H1 (cell line): ENCODE measurements around the gene PAFAH1B1. TPM values are rescaled to one million over a fixed set of nuclear protein-coding genes. Genes with fewer than 3 reads are reported as not detected.

Experiments used
- CTCF ChIA-PET: fragments of 300-600 bp; sonication (Branson Sonifier 250); formaldehyde crosslinking; loops from one replicate; lab custom pipeline; 2021; ENCODE audit not compliant: partially characterized antibody; lab: Charles Lee
- POLR2A ChIA-PET: fragments of 300-600 bp; sonication (Branson Sonifier 250); formaldehyde crosslinking; loops from one replicate; lab custom pipeline; 2021; ENCODE audit warnings: inconsistent platforms; ENCODE audit not compliant: partially characterized antibody; lab: Charles Lee
- DNase-seq, 2 experiments: peaks; one replicate each; pipeline versions ENCODE4 v3.0.0 to v3.0.0-alpha.2; 2010 to 2022; ENCODE audit warnings: low spot score in 2 of 2, low read depth in 1 of 2, mixed read lengths in 1 of 2
- FAIRE-seq: peaks from 2 replicates; lab custom pipeline; 2011; peaks lifted over from hg19 to GRCh38; lab: Jason Lieb, UNC
- H2AFZ ChIP-seq: 2 replicates; pipeline ENCODE4 v1.8.1; 2012; ENCODE audit warnings: low read length, inconsistent platforms
- H2AK5ac ChIP-seq: 2 replicates; pipeline ENCODE4 v1.6.1; 2013; ENCODE audit warnings: low read depth, low read length
- H2BK120ac ChIP-seq: replicated peaks from 2 replicates; pipeline ENCODE3; 2013; ENCODE audit warnings: low read depth, low read length, inconsistent platforms
- H2BK12ac ChIP-seq: 2 replicates; pipeline ENCODE4 v1.6.1; 2013; ENCODE audit warnings: low read depth, low read length
- H2BK15ac ChIP-seq: 2 replicates; pipeline ENCODE4 v1.6.1; 2013; ENCODE audit warnings: low read length
- H2BK20ac ChIP-seq: 2 replicates; pipeline ENCODE4 v1.6.1; 2013; ENCODE audit warnings: low read length
- H2BK5ac ChIP-seq: 2 replicates; pipeline ENCODE4 v1.6.1; 2013; ENCODE audit warnings: low read depth, low read length
- H3K14ac ChIP-seq: 2 replicates; pipeline ENCODE4 v1.6.1; 2013; ENCODE audit warnings: inconsistent platforms; ENCODE audit not compliant: insufficient read length
- H3K18ac ChIP-seq: 2 replicates; pipeline ENCODE4 v1.6.1; 2013; ENCODE audit warnings: low read length; ENCODE audit errors: extremely low read depth
- H3K23ac ChIP-seq: 2 replicates; pipeline ENCODE4 v1.6.1; 2013; ENCODE audit warnings: inconsistent platforms; ENCODE audit not compliant: insufficient read length
- H3K23me2 ChIP-seq: 2 replicates; pipeline ENCODE4 v1.6.1; 2013; ENCODE audit warnings: low read depth, low read length
- H3K27ac ChIP-seq: 2 replicates; pipeline ENCODE4 v1.6.1; 2011; ENCODE audit warnings: low read depth, low read length, inconsistent platforms
- H3K27me3 ChIP-seq, 4 experiments: replicated peaks in 1 of 4; 1 replicate in 1 of 4; 2 replicates in 3 of 4; pipeline versions ENCODE4 v1.6.1 to v1.8.1; 2011 to 2013; ENCODE audit warnings: low read length in 3 of 4, mild to moderate bottlenecking in 3 of 4, inconsistent platforms in 2 of 4, mixed read lengths in 2 of 4, moderate library complexity in 1 of 4; ENCODE audit not compliant: control insufficient read depth in 3 of 4, insufficient read depth in 3 of 4; ENCODE audit errors: extremely low read depth in 1 of 4
- H3K36me3 ChIP-seq, 4 experiments: 2 replicates each; pipeline versions ENCODE4 v1.6.1 to v1.8.1; 2011 to 2013; ENCODE audit warnings: mild to moderate bottlenecking in 4 of 4, low read length in 3 of 4, moderate library complexity in 2 of 4, control low read depth in 1 of 4, inconsistent platforms in 1 of 4; ENCODE audit not compliant: insufficient read depth in 4 of 4, control insufficient read depth in 2 of 4
- H3K4ac ChIP-seq: replicated peaks from 2 replicates; pipeline ENCODE3; 2013; ENCODE audit warnings: low read length, low read depth, mixed read lengths, inconsistent platforms; ENCODE audit not compliant: insufficient read length
- H3K4me1 ChIP-seq, 4 experiments: replicated peaks in 1 of 4; 1 replicate in 1 of 4; 2 replicates in 3 of 4; pipeline versions ENCODE4 v1.6.1 to v1.8.1; 2011 to 2013; ENCODE audit warnings: low read length in 3 of 4, inconsistent platforms in 2 of 4, mixed read lengths in 1 of 4; ENCODE audit not compliant: insufficient read depth in 4 of 4, control insufficient read depth in 3 of 4
- H3K4me2 ChIP-seq, 2 experiments: 2 replicates each; pipeline versions ENCODE4 v1.6.1 to v1.8.1; 2011 to 2013; ENCODE audit warnings: low read depth in 2 of 2, low read length in 2 of 2, control low read depth in 1 of 2, inconsistent platforms in 1 of 2, mild to moderate bottlenecking in 1 of 2; ENCODE audit not compliant: insufficient read depth in 1 of 2
- H3K4me3 ChIP-seq, 4 experiments: fragments of 200-600, 300-600 bp in 1 of 4; sonication (generic), shearing (Covaris generic), sonication (Bioruptor Twin) in 1 of 4; 2 replicates each; pipeline versions ENCODE4 v1.5.1 to v1.8.1; 2011 to 2016; ENCODE audit warnings: low read length in 4 of 4, low read depth in 3 of 4, control low read depth in 2 of 4, inconsistent platforms in 2 of 4, mild to moderate bottlenecking in 2 of 4, mixed read lengths in 1 of 4, moderate library complexity in 1 of 4; ENCODE audit not compliant: insufficient read depth in 2 of 4; ENCODE audit errors: extremely low read depth in 1 of 4
- H3K56ac ChIP-seq: replicated peaks from 2 replicates; pipeline ENCODE3; 2013; ENCODE audit warnings: low read depth, mild to moderate bottlenecking, mixed read lengths, low read length, inconsistent platforms; ENCODE audit not compliant: insufficient read length
- H3K79me1 ChIP-seq: 2 replicates; pipeline ENCODE4 v1.6.1; 2013; ENCODE audit warnings: low read depth, low read length, control low read depth
- H3K79me2 ChIP-seq, 2 experiments: 2 replicates each; pipeline versions ENCODE4 v1.6.1 to v1.8.1; 2012 to 2013; ENCODE audit warnings: low read length in 2 of 2, mild to moderate bottlenecking in 2 of 2, inconsistent platforms in 1 of 2; ENCODE audit not compliant: insufficient read depth in 2 of 2, control insufficient read depth in 1 of 2
- H3K9ac ChIP-seq, 4 experiments: replicated peaks in 1 of 4; 1 replicate in 1 of 4; 2 replicates in 3 of 4; pipeline versions ENCODE4 v1.6.1 to v1.8.1; 2011 to 2013; ENCODE audit warnings: low read depth in 3 of 4, low read length in 3 of 4, control low read depth in 2 of 4, mild to moderate bottlenecking in 2 of 4, moderate library complexity in 2 of 4, inconsistent platforms in 1 of 4; ENCODE audit errors: extremely low read depth in 1 of 4
- H3K9me3 ChIP-seq, 2 experiments: 2 replicates each; pipeline versions ENCODE4 v1.6.1 to v1.8.1; 2012 to 2013; ENCODE audit warnings: mild to moderate bottlenecking in 2 of 2, moderate library complexity in 2 of 2, control low read depth in 1 of 2, inconsistent platforms in 1 of 2, low read depth in 1 of 2, low read length in 1 of 2, mixed read lengths in 1 of 2; ENCODE audit not compliant: insufficient read depth in 2 of 2
- H4K20me1 ChIP-seq, 2 experiments: replicated peaks in 1 of 2; 2 replicates each; pipeline versions ENCODE3 to v1.8.1; 2011 to 2013; ENCODE audit warnings: inconsistent platforms in 2 of 2, low read length in 2 of 2, mild to moderate bottlenecking in 1 of 2; ENCODE audit not compliant: insufficient read depth in 2 of 2, control insufficient read depth in 1 of 2
- H4K5ac ChIP-seq: 2 replicates; pipeline ENCODE4 v1.6.1; 2013; ENCODE audit warnings: low read length, low read depth, mixed read lengths, inconsistent platforms; ENCODE audit not compliant: insufficient read length
- H4K8ac ChIP-seq: 2 replicates; pipeline ENCODE4 v1.8.0; 2013; ENCODE audit warnings: mild to moderate bottlenecking, moderate library complexity, low read length, inconsistent platforms; ENCODE audit not compliant: insufficient read depth; ENCODE audit errors: extremely low read depth
- H4K91ac ChIP-seq: replicated peaks from 2 replicates; pipeline ENCODE3; 2013; ENCODE audit warnings: low read length, mixed read lengths, inconsistent platforms; ENCODE audit not compliant: insufficient read length
- CHD2 ChIP-seq: IDR thresholded peaks from 2 replicates; pipeline ENCODE4 v1.6.1; 2012; ENCODE audit warnings: low read length, improper control_type of control experiment
- EGR1 ChIP-seq: IDR thresholded peaks from 2 replicates; pipeline ENCODE4 v1.6.1; 2011; ENCODE audit warnings: low read depth, low read length, borderline replicate concordance
- KDM5A ChIP-seq: fragments of 200-600 bp; IDR thresholded peaks from 2 replicates; pipeline ENCODE4 v1.7.1; 2012; ENCODE audit warnings: mild to moderate bottlenecking, low read length, inconsistent platforms, mixed read lengths
- RAD21 ChIP-seq, 2 experiments: IDR thresholded peaks in 1 of 2; conservative IDR thresholded peaks in 1 of 2; 2 replicates each; pipeline ENCODE4 v1.6.1; 2011; ENCODE audit warnings: low read depth in 2 of 2, low read length in 2 of 2, improper control_type of control experiment in 1 of 2, inconsistent platforms in 1 of 2, mild to moderate bottlenecking in 1 of 2, moderate library complexity in 1 of 2
- WGBS, 2 experiments: shearing (Covaris generic) in 1 of 2; methylation state at CpG; one replicate each; pipeline versions ENCODE4 v1.1.6 to v1.1.7; 2013 to 2015; ENCODE audit warnings: low lambda C conversion rate in 2 of 2, mixed read lengths in 2 of 2, inconsistent platforms in 1 of 2, low coverage in 1 of 2, missing lambda C conversion rate in 1 of 2; ENCODE audit not compliant: insufficient replicate concordance in 2 of 2, insufficient coverage in 1 of 2, insufficient read length in 1 of 2; ENCODE audit errors: extremely low coverage in 1 of 2, missing lambda C conversion rate in 1 of 2; 5-methylcytosine and 5-hydroxymethylcytosine counted together
- polyA plus RNA-seq, 7 experiments: library from polyadenylated mRNA; depleted of rRNA in 3 of 7; stranded (reverse) in 5 of 7; unstranded in 2 of 7; fragments of >200 nt in 5 of 7; fragments of 200-250 nt in 2 of 7; gene quantifications; 1 replicate in 5 of 7; 2 replicates in 1 of 7; 4 replicates in 1 of 7; pipeline versions ENCODE4 v1.2.1 to v1.2.3, GENCODE V29; 2011 to 2013; ENCODE audit warnings: missing spikeins in 2 of 7, mixed read lengths in 2 of 7
- total RNA-seq: library from RNA; stranded (reverse); fragmentation: NEBNext Ultra II Directional; extraction: Animal tissue kit (Norgen Biotek cat#: 25700); gene quantifications from 2 replicates; pipeline ENCODE4 v1.2.1, GENCODE V29; 2021
- TF ChIP-seq, protein P1 (sequence below): IDR thresholded peaks from 2 replicates; pipeline ENCODE4 v1.6.1; 2011; ENCODE audit warnings: low read length, improper control_type of control experiment

Gene PAFAH1B1
- total and polyA plus RNA-seq, 2 of the 8 experiments (the other 6 are each of a cell fraction or from before 2014, with no cell fraction given): 42.0 to 152 TPM

DNA sequence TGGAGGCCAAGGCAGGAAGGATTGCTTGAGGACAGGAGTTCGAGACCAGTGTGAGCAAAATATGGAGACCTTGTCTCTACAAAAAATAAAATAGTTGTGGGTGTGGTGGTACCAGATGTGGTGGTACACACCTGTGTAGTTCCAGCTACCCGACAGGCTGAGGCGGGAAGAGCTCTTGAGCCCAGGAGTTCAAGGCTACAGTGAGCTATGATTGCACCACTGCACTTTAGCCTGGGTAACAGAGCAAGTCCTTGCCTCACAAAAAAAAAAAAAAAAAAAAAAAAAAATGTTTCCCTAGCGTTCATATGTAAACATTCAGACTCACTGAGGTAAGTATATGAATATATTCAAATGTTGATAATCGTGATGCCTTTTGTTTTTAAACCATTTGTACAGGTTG is 78.6 kb downstream of the PAFAH1B1 start:
- Histone ChIP-seq H4K91ac (no peak overlapping the region), H2BK5ac (no peak overlapping the region), H3K36me3 (peaks cover 3 to 75% (median 43%) of the 10 kb centered on the region in 4 experiments; a peak in 6 of 8 replicates), H3K18ac (no peak overlapping the region), H2AFZ (no peak overlapping the region), H3K56ac (no peak overlapping the region), H3K4me2 (no peak overlapping the region), H2BK12ac (no peak overlapping the region), H3K23ac (no peak overlapping the region), H4K20me1 (peaks cover 2 to 8% of the 10 kb centered on the region in 2 experiments), H3K79me1 (no peaks in the 10 kb centered on the region; the same call in 1 of the 2 replicates), H3K4me3 (no peak overlapping the region), H3K14ac (no peak overlapping the region), H3K27ac (no peak overlapping the region), H2BK120ac (no peak overlapping the region), H3K9me3 (no peaks in the 10 kb centered on the region), H2AK5ac (no peak overlapping the region), H2BK15ac (no peak overlapping the region), H3K27me3 (no peaks in the 10 kb centered on the region), H3K4ac (no peak overlapping the region), H3K4me1 (no peaks in the 10 kb centered on the region), H3K23me2 (peaks cover 2% of the 10 kb centered on the region; the same call in 1 of the 2 replicates), H4K5ac (no peak overlapping the region), H3K9ac (no peak overlapping the region), H3K79me2 (no peaks in the 10 kb centered on the region), H2BK20ac (no peak overlapping the region), H4K8ac (no peak overlapping the region)
- WGBS, 2 experiments: 84% methylated on average over 5 of the region's 5 CpGs; no CpG with 5 or more reads in 1 of the 2 experiments
- TF ChIP-seq KDM5A (no peak), CHD2 (no peak), EGR1 (no peak), RAD21 (IDR thresholded peaks at IDR 0.05 in 1 of 2, conservative IDR thresholded peaks at IDR 0.05 in 1 of 2; ENCODE audit: low read depth in 2 of 2, low read length in 2 of 2) (no peak)
- TF ChIP-seq, protein P1, sequence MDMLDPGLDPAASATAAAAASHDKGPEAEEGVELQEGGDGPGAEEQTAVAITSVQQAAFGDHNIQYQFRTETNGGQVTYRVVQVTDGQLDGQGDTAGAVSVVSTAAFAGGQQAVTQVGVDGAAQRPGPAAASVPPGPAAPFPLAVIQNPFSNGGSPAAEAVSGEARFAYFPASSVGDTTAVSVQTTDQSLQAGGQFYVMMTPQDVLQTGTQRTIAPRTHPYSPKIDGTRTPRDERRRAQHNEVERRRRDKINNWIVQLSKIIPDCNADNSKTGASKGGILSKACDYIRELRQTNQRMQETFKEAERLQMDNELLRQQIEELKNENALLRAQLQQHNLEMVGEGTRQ: no peak
- POLR2A ChIA-PET: interaction anchor here (0.9 kb wide), 1 partner anchor 10 kb away, joined by 4 read pairs; no protein-coding TSS in a partner anchor
- no peak for DNase-seq
- CTCF ChIA-PET: interaction anchor here (0.8 kb wide), 1 partner anchor 19 kb away, joined by 3 read pairs; no protein-coding TSS in a partner anchor
- no peak for FAIRE-seq
